Testis (tissue), 2 donors: ENCODE measurements around the gene THOP1.

Experiments
- POLR2A ChIP-seq: fragments of 450-650 bp; IDR thresholded peaks from one replicate; pipeline ENCODE4 v1.6.1; 2017; ENCODE audit warnings: antibody characterized with exemption, mild to moderate bottlenecking, moderate library complexity
- TF ChIP-seq, protein P1 (sequence below), 3 experiments: fragments of 450-650 bp in 2 of 3; fragments of 200-600 bp in 1 of 3; sonication (generic) in 1 of 3; IDR thresholded peaks; one replicate each; pipeline ENCODE4 v1.5.1; 2016 to 2019; ENCODE audit warnings: antibody characterized with exemption in 3 of 3, mild to moderate bottlenecking in 2 of 3, moderate library complexity in 1 of 3

DNA sequence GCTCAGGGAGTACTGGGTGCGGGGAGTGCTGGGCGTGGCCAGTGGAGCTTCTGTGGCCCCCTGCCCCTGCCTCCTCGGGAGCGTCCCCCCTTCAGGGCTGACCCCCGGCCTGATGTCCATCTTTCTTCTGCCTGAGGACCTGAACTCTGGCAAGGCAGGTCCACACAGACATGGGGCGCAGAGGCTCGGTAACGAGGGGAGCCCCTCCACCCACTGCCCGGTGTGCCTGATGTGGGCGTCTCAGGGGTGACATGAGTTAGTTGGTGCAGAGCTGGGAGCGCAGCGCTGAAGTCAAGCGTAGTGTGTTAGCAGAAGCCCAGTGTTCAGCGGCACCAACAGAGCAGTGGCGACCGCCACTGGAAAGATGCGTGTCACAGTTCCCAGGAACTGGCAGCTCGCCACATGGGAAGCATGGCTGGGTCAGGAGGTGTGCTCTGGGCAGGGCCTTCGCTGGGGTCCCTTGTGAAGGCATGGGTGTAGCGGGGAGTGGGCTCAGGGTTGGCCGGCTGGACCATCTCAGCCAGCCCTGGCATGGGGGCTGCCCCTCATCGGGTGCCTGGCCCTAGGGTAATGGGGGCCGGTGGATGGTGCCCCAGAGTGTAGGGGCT lies 11.5 kb downstream of the THOP1 start:
- TF ChIP-seq, protein P1, sequence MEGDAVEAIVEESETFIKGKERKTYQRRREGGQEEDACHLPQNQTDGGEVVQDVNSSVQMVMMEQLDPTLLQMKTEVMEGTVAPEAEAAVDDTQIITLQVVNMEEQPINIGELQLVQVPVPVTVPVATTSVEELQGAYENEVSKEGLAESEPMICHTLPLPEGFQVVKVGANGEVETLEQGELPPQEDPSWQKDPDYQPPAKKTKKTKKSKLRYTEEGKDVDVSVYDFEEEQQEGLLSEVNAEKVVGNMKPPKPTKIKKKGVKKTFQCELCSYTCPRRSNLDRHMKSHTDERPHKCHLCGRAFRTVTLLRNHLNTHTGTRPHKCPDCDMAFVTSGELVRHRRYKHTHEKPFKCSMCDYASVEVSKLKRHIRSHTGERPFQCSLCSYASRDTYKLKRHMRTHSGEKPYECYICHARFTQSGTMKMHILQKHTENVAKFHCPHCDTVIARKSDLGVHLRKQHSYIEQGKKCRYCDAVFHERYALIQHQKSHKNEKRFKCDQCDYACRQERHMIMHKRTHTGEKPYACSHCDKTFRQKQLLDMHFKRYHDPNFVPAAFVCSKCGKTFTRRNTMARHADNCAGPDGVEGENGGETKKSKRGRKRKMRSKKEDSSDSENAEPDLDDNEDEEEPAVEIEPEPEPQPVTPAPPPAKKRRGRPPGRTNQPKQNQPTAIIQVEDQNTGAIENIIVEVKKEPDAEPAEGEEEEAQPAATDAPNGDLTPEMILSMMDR (IDR thresholded peaks at IDR 0.05), result no peak
- TF ChIP-seq POLR2A, result no peak
